Prostate gland (tissue), 2 donors: ENCODE data around the gene PRKCD. TPM values are rescaled to one million over a fixed set of nuclear protein-coding genes. Genes with fewer than 3 reads are reported as not detected.

Experiments
- DNase-seq: peaks from one replicate; pipeline ENCODE4 v3.0.0-alpha.2; 2019; ENCODE audit warnings: low spot score
- H3K27ac ChIP-seq, 2 donors: fragments of 200-600 bp; sonication (generic); 2 replicates each; pipeline ENCODE4 v1.5.1; 2017 to 2019
- H3K27me3 ChIP-seq: fragments of 200-600 bp; sonication (generic); replicated peaks from 2 replicates; pipeline ENCODE4 v1.5.1; 2019; ENCODE audit not compliant: insufficient read depth
- H3K36me3 ChIP-seq, 2 donors: fragments of 200-600 bp; sonication (generic); 1 replicate in 1 of 2; 2 replicates in 1 of 2; pipeline versions ENCODE4 v1.5.1 to v1.8.1; 2017 to 2019
- H3K4me1 ChIP-seq: fragments of 200-600 bp; sonication (generic); replicated peaks from 2 replicates; pipeline ENCODE4 v1.5.1; 2019
- H3K4me3 ChIP-seq, 2 donors: fragments of 200-600 bp; sonication (generic); 2 replicates each; pipeline ENCODE4 v1.5.1; 2017 to 2019
- H3K9me3 ChIP-seq: fragments of 200-600 bp; sonication (generic); 2 replicates; pipeline ENCODE4 v1.5.1; 2017
- POLR2A ChIP-seq: fragments of 450-650 bp; IDR thresholded peaks from one replicate; pipeline ENCODE4 v1.6.1; 2016; ENCODE audit warnings: antibody characterized with exemption, mild to moderate bottlenecking
- POLR2AphosphoS5 ChIP-seq: sonication (generic); formaldehyde crosslinking; IDR thresholded peaks from one replicate; pipeline ENCODE4 v1.6.1; 2017; ENCODE audit warnings: antibody characterized with exemption
- WGBS: methylation state at CpG from one replicate; pipeline ENCODE4 v1.1.5; 2018; 5-methylcytosine and 5-hydroxymethylcytosine counted together
- intact Hi-C: fragments of 100-400 bp; cut with DNase I; formaldehyde crosslinking; loops from one replicate; pipeline ENCODE4 v1.14.2; 2022
- total RNA-seq, 2 donors: library from RNA; depleted of rRNA; stranded (reverse); fragments of >200 nt; gene quantifications; one replicate each; pipeline ENCODE4 v1.1.0, GENCODE V29; 2016
- TF ChIP-seq, protein P1 (sequence below), 4 experiments: fragments of 200-600 bp in 2 of 4; fragments of 450-650 bp in 2 of 4; sonication (generic) in 2 of 4; IDR thresholded peaks; 1 replicate in 3 of 4; 2 replicates in 1 of 4; pipeline ENCODE4 v1.5.1; 2016 to 2019; ENCODE audit warnings: antibody characterized with exemption in 4 of 4, mild to moderate bottlenecking in 2 of 4, moderate library complexity in 2 of 4

PRKCD gene
- total RNA-seq, 2 donors from 2014 or later, result 33.4 to 57.9 TPM

DNA sequence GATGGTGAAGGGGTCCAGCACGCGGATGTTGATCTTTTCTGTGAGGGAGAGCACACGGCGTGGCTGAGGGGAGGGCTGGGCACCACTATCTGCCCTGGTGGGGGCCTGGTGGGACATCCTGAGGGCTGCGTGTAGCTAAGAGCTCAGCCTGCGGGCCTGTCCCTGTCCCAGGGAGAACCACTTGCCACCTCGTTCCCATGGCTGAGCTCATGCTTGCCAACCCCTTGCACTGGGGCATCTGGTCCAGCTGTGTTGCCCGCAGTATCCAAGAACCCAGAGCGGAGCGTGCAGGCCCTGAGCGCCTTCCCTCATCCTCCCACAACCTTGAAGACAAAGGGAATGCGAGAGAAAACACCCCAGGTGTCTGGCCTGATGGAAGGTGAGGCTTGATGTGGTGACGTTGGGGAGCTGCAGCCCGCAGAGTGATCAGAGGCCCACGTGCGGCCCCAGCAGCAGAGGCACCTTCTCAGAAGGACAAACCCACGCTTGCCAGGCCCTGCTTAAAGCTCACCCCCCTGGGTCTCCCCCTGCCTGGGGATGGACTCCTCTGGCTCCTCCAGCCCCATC, 65.9 kb downstream of the PRKCD start:
- 90% methylated on average over 17 of the region's 17 CpGs for WGBS
- Histone ChIP-seq H3K4me3 (no peak overlapping the region), H3K9me3 (no peaks in the 10 kb centered on the region), H3K27me3 (no peaks in the 10 kb centered on the region), H3K36me3 (peaks cover 5 to 48% of the 10 kb centered on the region in 2 donors), H3K4me1 (no peaks in the 10 kb centered on the region), H3K27ac (no peak overlapping the region)
- intact Hi-C loops, result loop anchor here (10.0 kb wide), 1 partner anchor 118 kb away; the partner anchor contains the start of gene DCP1A
- DNase-seq, result no peak
- no peak for TF ChIP-seq POLR2A
- TF ChIP-seq, protein P1, sequence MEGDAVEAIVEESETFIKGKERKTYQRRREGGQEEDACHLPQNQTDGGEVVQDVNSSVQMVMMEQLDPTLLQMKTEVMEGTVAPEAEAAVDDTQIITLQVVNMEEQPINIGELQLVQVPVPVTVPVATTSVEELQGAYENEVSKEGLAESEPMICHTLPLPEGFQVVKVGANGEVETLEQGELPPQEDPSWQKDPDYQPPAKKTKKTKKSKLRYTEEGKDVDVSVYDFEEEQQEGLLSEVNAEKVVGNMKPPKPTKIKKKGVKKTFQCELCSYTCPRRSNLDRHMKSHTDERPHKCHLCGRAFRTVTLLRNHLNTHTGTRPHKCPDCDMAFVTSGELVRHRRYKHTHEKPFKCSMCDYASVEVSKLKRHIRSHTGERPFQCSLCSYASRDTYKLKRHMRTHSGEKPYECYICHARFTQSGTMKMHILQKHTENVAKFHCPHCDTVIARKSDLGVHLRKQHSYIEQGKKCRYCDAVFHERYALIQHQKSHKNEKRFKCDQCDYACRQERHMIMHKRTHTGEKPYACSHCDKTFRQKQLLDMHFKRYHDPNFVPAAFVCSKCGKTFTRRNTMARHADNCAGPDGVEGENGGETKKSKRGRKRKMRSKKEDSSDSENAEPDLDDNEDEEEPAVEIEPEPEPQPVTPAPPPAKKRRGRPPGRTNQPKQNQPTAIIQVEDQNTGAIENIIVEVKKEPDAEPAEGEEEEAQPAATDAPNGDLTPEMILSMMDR (IDR thresholded peaks at IDR 0.05), result no peak
- no peak for TF ChIP-seq POLR2AphosphoS5

GRCh38 chr3:53227993-53228885, 67.2 kb downstream of the PRKCD start:
- 89% methylated on average over 21 of the region's 24 CpGs for WGBS
- no peak overlapping the region for H3K27ac ChIP-seq
- intact Hi-C loops, result loop anchor here (10.0 kb wide), 1 partner anchor 117 kb away; the partner anchor contains the start of gene DCP1A
- H3K4me3 ChIP-seq, result no peak overlapping the region
- peaks cover 5 to 56% of the 10 kb centered on the region in 2 donors for H3K36me3 ChIP-seq
- TF ChIP-seq, protein P1 (IDR thresholded peaks at IDR 0.05), result no peak
- no peak for TF ChIP-seq POLR2A
- no peak for TF ChIP-seq POLR2AphosphoS5
- H3K27me3 ChIP-seq, result no peaks in the 10 kb centered on the region
- H3K4me1 ChIP-seq, result no peaks in the 10 kb centered on the region
- DNase-seq, result no peak
- no peaks in the 10 kb centered on the region for H3K9me3 ChIP-seq

GRCh38 chr3:53229171-53229570, 68.2 kb downstream of the PRKCD start:
- Histone ChIP-seq H3K9me3 (no peaks in the 10 kb centered on the region), H3K4me3 (no peak overlapping the region), H3K27me3 (no peaks in the 10 kb centered on the region), H3K36me3 (peaks cover 5 to 65% of the 10 kb centered on the region in 2 donors), H3K27ac (no peak overlapping the region), H3K4me1 (no peaks in the 10 kb centered on the region)
- intact Hi-C loops, result loop anchor here (10.0 kb wide), 1 partner anchor 116 kb away; the partner anchor contains the start of gene DCP1A
- no peak for DNase-seq
- TF ChIP-seq POLR2AphosphoS5 (no peak), POLR2A (no peak)
- TF ChIP-seq, protein P1 (IDR thresholded peaks at IDR 0.05), result no peak
- 96% methylated on average over 14 of the region's 14 CpGs for WGBS

- Histone ChIP-seq H3K4me3 (no peak overlapping the region), H3K27me3 (no peaks in the 10 kb centered on the region), H3K9me3 (no peaks in the 10 kb centered on the region), H3K4me1 (no peaks in the 10 kb centered on the region), H3K27ac (no peak overlapping the region), H3K36me3 (peaks cover 5 to 70% of the 10 kb centered on the region in 2 donors)
- no peak for DNase-seq
- WGBS, result 93% methylated on average over 2 of the region's 2 CpGs
- TF ChIP-seq POLR2A (no peak), POLR2AphosphoS5 (no peak)
- TF ChIP-seq, protein P1 (IDR thresholded peaks at IDR 0.05), result no peak
- intact Hi-C loops, result loop anchor here (10.0 kb wide), 1 partner anchor 115 kb away; the partner anchor contains the start of gene DCP1A
These were observed 68.6 kb downstream of the PRKCD start for GRCh38 chr3:53229606-53230005.
